PC-9 (cell line): ENCODE measurements around the gene EEIG2.

Source experiments
- CTCF ChIP-seq: fragments of 200-600 bp; sonication (generic); conservative IDR thresholded peaks from 2 replicates; pipeline ENCODE4 v1.6.1; 2017; ENCODE audit warnings: mixed run types, antibody characterized with exemption, mild to moderate bottlenecking, moderate library complexity
- EZH2 ChIP-seq: fragments of 200-600 bp; sonication (generic); IDR thresholded peaks from 2 replicates; pipeline ENCODE4 v1.8.0; 2017; ENCODE audit warnings: antibody characterized with exemption, low read depth

GRCh38 chr1:108573183-108573582 lies 13.3 kb downstream of the EEIG2 start:
- TF ChIP-seq CTCF (no peak), EZH2 (no peak)
